IMR-90 (cell line): ENCODE data around the gene NKD1. TPM values are rescaled to one million over a fixed set of nuclear protein-coding genes. Genes with fewer than 3 reads are reported as not detected.

Source experiments
- ATAC-seq: fragments of 200-7000 bp; cut with Tn5 transposase; 2 replicates; pipeline ENCODE4 v1.9.1; 2020; ENCODE audit warnings: low read depth, mild to moderate bottlenecking, moderate library complexity
- BruUV-seq: library from RNA; stranded (reverse); fragments of 400-500 nt; replicated peaks from 2 replicates; lab custom pipeline; 2021; lab: Mats Ljungman, UMichigan
- CTCF ChIA-PET: fragments of 300-600 bp; formaldehyde crosslinking; extraction: SDS; loops from one replicate; lab custom pipeline; 2021; ENCODE audit warnings: antibody characterized with exemption; lab: Yijun Ruan, JAX
- POLR2A ChIA-PET: fragments of 300-600 bp; sonication (Branson Sonifier 250); formaldehyde crosslinking; loops from one replicate; lab custom pipeline; 2022; ENCODE audit warnings: antibody characterized with exemption; ENCODE audit not compliant: unreplicated experiment; lab: Charles Lee
- DNase-seq: peaks from one replicate; pipeline ENCODE4 v3.0.0; 2013
- H2AFZ ChIP-seq: replicated peaks from 2 replicates; pipeline ENCODE3; 2013; ENCODE audit warnings: low read length, mild to moderate bottlenecking; ENCODE audit not compliant: poor library complexity
- H2AK5ac ChIP-seq: 2 replicates; pipeline ENCODE4 v1.6.1; 2013; ENCODE audit warnings: low read depth, low read length, inconsistent platforms
- H2AK9ac ChIP-seq: replicated peaks from 2 replicates; pipeline ENCODE3; 2013; ENCODE audit warnings: mild to moderate bottlenecking, low read depth, low read length, moderate library complexity; ENCODE audit not compliant: poor library complexity
- H2BK120ac ChIP-seq: 2 replicates; pipeline ENCODE4 v1.6.1; 2013; ENCODE audit warnings: low read depth, low read length, inconsistent platforms
- H2BK15ac ChIP-seq: 3 replicates; pipeline ENCODE4 v1.6.1; 2013; ENCODE audit warnings: low read depth, low read length, inconsistent platforms
- H2BK20ac ChIP-seq: 2 replicates; pipeline ENCODE4 v1.6.1; 2013; ENCODE audit warnings: low read depth, mild to moderate bottlenecking, inconsistent platforms, low read length, moderate library complexity
- H2BK5ac ChIP-seq: 2 replicates; pipeline ENCODE4 v1.6.1; 2013; ENCODE audit warnings: mild to moderate bottlenecking, low read depth, low read length, inconsistent platforms; ENCODE audit not compliant: poor library complexity, severe bottlenecking
- H3K14ac ChIP-seq: replicated peaks from 2 replicates; pipeline ENCODE4 v1.6.1; 2013; ENCODE audit warnings: low read depth, low read length, inconsistent platforms
- H3K18ac ChIP-seq: 2 replicates; pipeline ENCODE4 v1.6.1; 2013; ENCODE audit warnings: low read depth, low read length, control low read depth
- H3K23ac ChIP-seq: 2 replicates; pipeline ENCODE4 v1.6.1; 2013; ENCODE audit warnings: low read depth, low read length, inconsistent platforms
- H3K27ac ChIP-seq: 2 replicates; pipeline ENCODE4 v1.5.1; 2013; ENCODE audit warnings: mild to moderate bottlenecking, control low read depth, low read length; ENCODE audit not compliant: insufficient read depth
- H3K27me3 ChIP-seq: 2 replicates; pipeline ENCODE4 v1.6.1; 2013; ENCODE audit warnings: low read length; ENCODE audit not compliant: control insufficient read depth, insufficient read depth
- H3K36me3 ChIP-seq: 2 replicates; pipeline ENCODE4 v1.6.1; 2013; ENCODE audit warnings: low read length, mixed read lengths; ENCODE audit not compliant: control insufficient read depth, insufficient read depth
- H3K4ac ChIP-seq: 2 replicates; pipeline ENCODE4 v1.6.1; 2013; ENCODE audit warnings: low read depth, low read length, inconsistent platforms
- H3K4me1 ChIP-seq: 2 replicates; pipeline ENCODE4 v1.6.1; 2013; ENCODE audit warnings: low read length, mixed read lengths; ENCODE audit not compliant: control insufficient read depth, insufficient read depth
- H3K4me2 ChIP-seq: 2 replicates; pipeline ENCODE4 v1.6.1; 2013; ENCODE audit warnings: low read depth, mild to moderate bottlenecking, control low read depth, low read length, moderate library complexity
- H3K4me3 ChIP-seq: 2 replicates; pipeline ENCODE4 v1.5.1; 2013; ENCODE audit warnings: low read depth, mild to moderate bottlenecking, control low read depth, low read length, moderate library complexity; ENCODE audit not compliant: insufficient read depth
- H3K56ac ChIP-seq: 2 replicates; pipeline ENCODE4 v1.6.1; 2013; ENCODE audit warnings: low read length, inconsistent platforms; ENCODE audit not compliant: insufficient read depth; ENCODE audit errors: extremely low read depth
- H3K79me1 ChIP-seq, 2 experiments: 2 replicates each; pipeline ENCODE4 v1.6.1; 2013; ENCODE audit warnings: low read length in 2 of 2, inconsistent platforms in 1 of 2, low read depth in 1 of 2
- H3K9ac ChIP-seq: 2 replicates; pipeline ENCODE4 v1.6.1; 2013; ENCODE audit warnings: low read depth, low read length, control low read depth
- H3K9me1 ChIP-seq: 2 replicates; pipeline ENCODE4 v1.6.1; 2013; ENCODE audit warnings: low read length, inconsistent platforms; ENCODE audit not compliant: insufficient read depth
- H3K9me3 ChIP-seq: 2 replicates; pipeline ENCODE4 v1.6.1; 2013; ENCODE audit warnings: low read length; ENCODE audit not compliant: control insufficient read depth, insufficient read depth
- H4K20me1 ChIP-seq: 2 replicates; pipeline ENCODE4 v1.6.1; 2013; ENCODE audit warnings: low read length, inconsistent platforms; ENCODE audit not compliant: insufficient read depth
- H4K5ac ChIP-seq: 2 replicates; pipeline ENCODE4 v1.6.1; 2013; ENCODE audit warnings: mild to moderate bottlenecking, low read depth, low read length, control low read depth
- H4K8ac ChIP-seq, 2 experiments: 2 replicates each; pipeline ENCODE4 v1.6.1; 2013; ENCODE audit warnings: low read depth in 2 of 2, low read length in 2 of 2, control low read depth in 1 of 2, inconsistent platforms in 1 of 2
- H4K91ac ChIP-seq: 2 replicates; pipeline ENCODE4 v1.6.1; 2013; ENCODE audit warnings: low read depth, low read length, inconsistent platforms; ENCODE audit not compliant: insufficient read depth
- FOS ChIP-seq: fragments of 150-350 bp; IDR thresholded peaks from 2 replicates; pipeline ENCODE4 v1.6.1; 2016; ENCODE audit warnings: low read depth, low read length
- WGBS, 2 experiments: methylation state at CpG; one replicate each; pipeline versions ENCODE4 v1.1.5 to v1.1.7; 2013; ENCODE audit warnings: missing lambda C conversion rate in 2 of 2; ENCODE audit not compliant: insufficient read length in 1 of 2; ENCODE audit errors: extremely low coverage in 2 of 2; 5-methylcytosine and 5-hydroxymethylcytosine counted together
- dilution Hi-C: fragments of 300-500 bp; cut with HindIII; formaldehyde crosslinking; loops from one replicate; pipeline ENCODE4 v1.14.3; 2018; ENCODE audit warnings: low sequenced_read_pairs; ENCODE audit not compliant: unreplicated experiment
- in situ Hi-C: fragments of 300-500 bp; cut with MboI; formaldehyde crosslinking; loops from 3 replicates; pipeline ENCODE4 v1.14.3; 2019; ENCODE audit warnings: low sequenced_read_pairs, inconsistent platforms, mixed read lengths
- intact Hi-C: fragments of 100-400 bp; cut with micrococcal nuclease; formaldehyde crosslinking; loops from 2 replicates; pipeline ENCODE4 v1.10.0; 2022
- polyA plus RNA-seq, 3 experiments: library from polyadenylated mRNA; depleted of rRNA; stranded (reverse); fragments of >200 nt; gene quantifications; 2 replicates each; pipeline ENCODE4 v1.2.3, GENCODE V29; 2012; ENCODE audit warnings: low replicate concordance in 1 of 3
- total RNA-seq: library from RNA; depleted of rRNA; stranded (reverse); fragments of >200 nt; gene quantifications from 2 replicates; pipeline ENCODE4 v1.2.3, GENCODE V29; 2012

Gene NKD1
- total and polyA plus RNA-seq, 2 of the 4 experiments (the other 2 are of a cell fraction): not detected

DNA sequence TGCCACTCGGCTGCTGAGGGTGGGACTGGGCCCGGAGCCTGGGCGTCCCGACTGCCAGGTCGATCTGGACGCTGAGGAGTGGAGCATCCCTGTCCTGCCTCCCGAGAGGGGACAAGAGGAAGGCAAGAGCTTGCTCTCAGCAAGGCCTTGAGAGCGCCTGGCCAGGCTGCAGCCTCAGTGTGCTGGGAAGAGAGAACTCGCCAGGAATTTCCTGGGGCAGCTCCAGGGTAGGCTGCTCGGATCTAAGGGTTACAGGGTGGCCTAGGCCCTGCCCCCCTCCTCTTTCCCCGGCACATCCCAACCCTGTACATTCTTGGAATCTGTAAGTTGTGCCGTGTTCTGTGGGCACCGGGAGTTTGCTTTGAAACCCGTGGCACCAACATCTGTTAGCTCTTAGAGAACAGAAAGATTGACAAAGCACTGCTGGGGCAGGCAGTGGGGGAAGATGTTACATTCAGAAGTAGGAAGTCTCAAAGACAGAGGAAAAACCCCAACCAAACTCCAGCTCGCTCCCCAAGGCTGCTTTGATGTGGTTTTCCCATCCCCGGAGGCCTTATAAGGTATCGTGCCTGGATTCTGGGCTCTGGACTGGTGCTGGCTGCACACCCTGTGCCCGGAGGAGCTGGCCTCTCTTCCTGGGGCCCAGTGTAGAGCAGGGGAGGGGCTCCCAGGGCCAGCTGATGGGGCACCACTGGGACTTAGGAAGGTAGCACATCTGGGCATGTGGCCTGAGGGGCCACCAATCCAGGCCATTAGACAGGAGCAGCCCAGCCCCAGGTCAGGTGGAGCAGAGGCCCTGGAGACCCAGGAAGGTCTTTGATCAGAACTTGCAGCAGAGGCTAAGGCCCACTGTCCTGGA is 55.2 kb downstream of the NKD1 start:
- Histone ChIP-seq H4K5ac (no peak overlapping the region; the same call in 1 of the 2 replicates), H3K27me3 (peaks cover 11% of the 10 kb centered on the region), H3K4me3 (no peak overlapping the region), H3K36me3 (no peaks in the 10 kb centered on the region), H3K9ac (no peak overlapping the region), H3K18ac (no peak overlapping the region), H2AFZ (peak overlapping the region; percentile 33), H2BK5ac (no peak overlapping the region), H4K20me1 (no peaks in the 10 kb centered on the region), H2BK15ac (no peak overlapping the region), H2BK120ac (no peak overlapping the region), H3K4me2 (no peak overlapping the region; the same call in 1 of the 2 replicates), H3K9me1 (no peaks in the 10 kb centered on the region), H3K9me3 (no peaks in the 10 kb centered on the region), H3K79me1 (no peaks in the 10 kb centered on the region), H4K8ac (no peak overlapping the region), H3K23ac (no peak overlapping the region), H2AK9ac (no peak overlapping the region), H3K56ac (no peak overlapping the region), H2BK20ac (no peak overlapping the region), H3K14ac (no peak overlapping the region), H3K4me1 (no peaks in the 10 kb centered on the region), H3K4ac (no peak overlapping the region), H2AK5ac (no peak overlapping the region), H3K27ac (no peak overlapping the region), H4K91ac (no peak overlapping the region)
- TF ChIP-seq FOS: no peak
- ChIA-PET POLR2A (no interaction called here), CTCF (no interaction called here)
- BruUV-seq: no TSS peak
- WGBS, 2 experiments: 5% methylated on average over 7 of the region's 18 CpGs; no CpG with 5 or more reads in 1 of the 2 experiments
- in situ Hi-C loops: no loop called here
- dilution Hi-C loops: no loop called here
- intact Hi-C loops: no loop called here
- ATAC-seq: peak; percentile 62
- no peak for DNase-seq
